ENCODE data around the gene CACFD1.

DNA sequence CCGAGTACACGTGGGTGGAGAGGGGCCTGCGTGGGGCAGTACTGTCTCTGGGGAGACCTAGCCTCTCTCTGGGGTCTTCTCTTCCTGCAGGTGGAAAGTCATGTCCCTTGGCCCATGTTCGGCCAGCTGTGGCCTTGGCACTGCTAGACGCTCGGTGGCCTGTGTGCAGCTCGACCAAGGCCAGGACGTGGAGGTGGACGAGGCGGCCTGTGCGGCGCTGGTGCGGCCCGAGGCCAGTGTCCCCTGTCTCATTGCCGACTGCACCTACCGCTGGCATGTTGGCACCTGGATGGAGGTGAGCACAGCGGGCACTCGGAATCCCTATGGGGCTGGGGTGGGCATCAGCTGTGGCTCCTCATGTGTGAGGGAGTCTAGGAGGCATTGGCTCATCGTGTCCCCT is 5.5 kb upstream of the CACFD1 start:
- TF ChIP-seq, protein P1, sequence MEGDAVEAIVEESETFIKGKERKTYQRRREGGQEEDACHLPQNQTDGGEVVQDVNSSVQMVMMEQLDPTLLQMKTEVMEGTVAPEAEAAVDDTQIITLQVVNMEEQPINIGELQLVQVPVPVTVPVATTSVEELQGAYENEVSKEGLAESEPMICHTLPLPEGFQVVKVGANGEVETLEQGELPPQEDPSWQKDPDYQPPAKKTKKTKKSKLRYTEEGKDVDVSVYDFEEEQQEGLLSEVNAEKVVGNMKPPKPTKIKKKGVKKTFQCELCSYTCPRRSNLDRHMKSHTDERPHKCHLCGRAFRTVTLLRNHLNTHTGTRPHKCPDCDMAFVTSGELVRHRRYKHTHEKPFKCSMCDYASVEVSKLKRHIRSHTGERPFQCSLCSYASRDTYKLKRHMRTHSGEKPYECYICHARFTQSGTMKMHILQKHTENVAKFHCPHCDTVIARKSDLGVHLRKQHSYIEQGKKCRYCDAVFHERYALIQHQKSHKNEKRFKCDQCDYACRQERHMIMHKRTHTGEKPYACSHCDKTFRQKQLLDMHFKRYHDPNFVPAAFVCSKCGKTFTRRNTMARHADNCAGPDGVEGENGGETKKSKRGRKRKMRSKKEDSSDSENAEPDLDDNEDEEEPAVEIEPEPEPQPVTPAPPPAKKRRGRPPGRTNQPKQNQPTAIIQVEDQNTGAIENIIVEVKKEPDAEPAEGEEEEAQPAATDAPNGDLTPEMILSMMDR (IDR thresholded peaks at IDR 0.05), result no peak
- TF ChIP-seq ZFX (IDR thresholded peaks at IDR 0.05; ENCODE audit: borderline replicate concordance), result no peak
